Brain microvascular endothelial cell (primary cell): ENCODE measurements around the gene CD1D.
"Not testable (repeated sequence)": the region's sequence is repeated elsewhere in the genome, so short reads cannot be mapped to it uniquely, and the experiment has no call there.

Experiments
- DNase-seq: peaks from one replicate; pipeline ENCODE4 v3.0.0-alpha.2; 2020
- H3K27ac ChIP-seq: fragments of 250-450 bp; sonication (Bioruptor Pico); 2 replicates; pipeline ENCODE4 v1.5.1; 2020; ENCODE audit warnings: mild to moderate bottlenecking, moderate library complexity
- H3K27me3 ChIP-seq: fragments of 250-450 bp; sonication (Bioruptor Pico); replicated peaks from 2 replicates; pipeline ENCODE4 v1.5.1; 2020; ENCODE audit warnings: mild to moderate bottlenecking
- H3K36me3 ChIP-seq: fragments of 250-450 bp; sonication (Bioruptor Pico); replicated peaks from 2 replicates; pipeline ENCODE4 v1.5.1; 2020; ENCODE audit warnings: mild to moderate bottlenecking
- H3K4me3 ChIP-seq: 2 replicates; pipeline ENCODE4 v1.5.1; 2011; ENCODE audit warnings: low read depth, mild to moderate bottlenecking, control low read depth, low read length, moderate library complexity
- CTCF ChIP-seq: IDR thresholded peaks from 2 replicates; pipeline ENCODE4 v1.5.1; 2011; ENCODE audit warnings: low read depth, mild to moderate bottlenecking, moderate library complexity, low read length, control low read depth, inconsistent platforms; ENCODE audit errors: missing control alignments
- in situ Hi-C: cut with HindIII; loops from 2 replicates; pipeline ENCODE4 v1.10.0; 2017; ENCODE audit warnings: low sequenced_read_pairs, low pct_ligation_motif_present

The CD1D gene

GRCh38 chr1:158161446-158161845 lies 19.2 kb upstream of the CD1D start:
- Histone ChIP-seq H3K4me3 (no peak overlapping the region), H3K27ac (no peak overlapping the region), H3K36me3 (no peaks in the 10 kb centered on the region), H3K27me3 (no peaks in the 10 kb centered on the region)
- in situ Hi-C loops = no loop called here
- no peak for TF ChIP-seq CTCF
- no peak for DNase-seq

- in situ Hi-C loops = no loop called here
- H3K36me3 ChIP-seq = no peaks in the 10 kb centered on the region
- DNase-seq = no peak
- TF ChIP-seq CTCF = no peak
- H3K27me3 ChIP-seq = no peaks in the 10 kb centered on the region
- no peak overlapping the region for H3K4me3 ChIP-seq
- H3K27ac ChIP-seq = no peak overlapping the region
These were observed 17.4 kb upstream of the CD1D start for GRCh38 chr1:158163000-158163947.

- DNase-seq = no peak
- H3K36me3 ChIP-seq = no peaks in the 10 kb centered on the region
- no peak overlapping the region for H3K27ac ChIP-seq
- H3K4me3 ChIP-seq = no peak overlapping the region
- no peaks in the 10 kb centered on the region for H3K27me3 ChIP-seq
- no peak for TF ChIP-seq CTCF
- in situ Hi-C loops = no loop called here
These were observed 11.6 kb upstream of the CD1D start for GRCh38 chr1:158169105-158169504.

GRCh38 chr1:158175915-158176314 lies 4.8 kb upstream of the CD1D start:
- H3K4me3 ChIP-seq, in situ Hi-C loops, H3K27me3 ChIP-seq, H3K36me3 ChIP-seq, DNase-seq, H3K27ac ChIP-seq: not testable (repeated sequence)

- H3K4me3 ChIP-seq = no peak overlapping the region
- DNase-seq = no peak
- in situ Hi-C loops = no loop called here
- H3K27ac ChIP-seq = no peak overlapping the region
- H3K36me3 ChIP-seq = no peaks in the 10 kb centered on the region
- peaks cover 5% of the 10 kb centered on the region for H3K27me3 ChIP-seq
- no peak for TF ChIP-seq CTCF
These were observed 4.3 kb upstream of the CD1D start for GRCh38 chr1:158176399-158176798.

GRCh38 chr1:158176849-158177699 lies 3.6 kb upstream of the CD1D start:
- H3K4me3 ChIP-seq = peak overlapping the region; percentile 54
- DNase-seq, H3K27me3 ChIP-seq, H3K36me3 ChIP-seq, in situ Hi-C loops, H3K27ac ChIP-seq: not testable (repeated sequence)
